Neuronal stem cell (in vitro differentiated cells): ENCODE data around the gene CCR4.

ENCODE experiments used
- DNase-seq: peaks from one replicate; pipeline ENCODE4 v3.0.0-alpha.2; 2013; ENCODE audit warnings: low spot score
- H2AFZ ChIP-seq: one replicate; pipeline ENCODE4 v1.6.1; 2013; ENCODE audit warnings: mild to moderate bottlenecking, low read length, inconsistent platforms
- H2AK5ac ChIP-seq: 2 replicates; pipeline ENCODE4 v1.6.1; 2013; ENCODE audit warnings: low read depth, mild to moderate bottlenecking, inconsistent platforms, low read length, moderate library complexity, mixed read lengths
- H2BK120ac ChIP-seq: 2 replicates; pipeline ENCODE4 v1.6.1; 2013; ENCODE audit warnings: low read depth, mild to moderate bottlenecking, inconsistent platforms, low read length, moderate library complexity, mixed read lengths
- H2BK12ac ChIP-seq: one replicate; pipeline ENCODE4 v1.6.1; 2013; ENCODE audit warnings: low read length, inconsistent platforms
- H2BK15ac ChIP-seq: 2 replicates; pipeline ENCODE4 v1.6.1; 2013; ENCODE audit warnings: mild to moderate bottlenecking, low read length, inconsistent platforms, mixed read lengths
- H2BK5ac ChIP-seq: one replicate; pipeline ENCODE4 v1.6.1; 2013; ENCODE audit warnings: inconsistent platforms, mild to moderate bottlenecking, low read length, moderate library complexity
- H3K14ac ChIP-seq: one replicate; pipeline ENCODE4 v1.6.1; 2013; ENCODE audit warnings: low read length, inconsistent platforms
- H3K18ac ChIP-seq: 2 replicates; pipeline ENCODE4 v1.6.1; 2013; ENCODE audit warnings: low read length, inconsistent platforms
- H3K23ac ChIP-seq: 2 replicates; pipeline ENCODE4 v1.6.1; 2013; ENCODE audit warnings: low read depth, mild to moderate bottlenecking, mixed read lengths, low read length, inconsistent platforms; ENCODE audit not compliant: poor library complexity
- H3K27ac ChIP-seq: replicated peaks from 3 replicates; pipeline ENCODE4 v1.5.1; 2013; ENCODE audit warnings: low read length, inconsistent platforms
- H3K27me3 ChIP-seq, 3 experiments: 2 replicates each; pipeline ENCODE4 v1.6.1; 2013; ENCODE audit warnings: low read length in 3 of 3, mild to moderate bottlenecking in 2 of 3, inconsistent platforms in 1 of 3, low read depth in 1 of 3, mixed read lengths in 1 of 3, moderate library complexity in 1 of 3; ENCODE audit not compliant: control insufficient read depth in 3 of 3, insufficient read depth in 3 of 3
- H3K36me3 ChIP-seq, 2 donors: replicated peaks in 1 of 2; 2 replicates each; pipeline ENCODE4 v1.6.1; 2013; ENCODE audit warnings: low read length in 2 of 2; ENCODE audit not compliant: control insufficient read depth in 2 of 2, insufficient read depth in 2 of 2
- H3K4ac ChIP-seq: 2 replicates; pipeline ENCODE4 v1.6.1; 2013; ENCODE audit warnings: inconsistent platforms, mild to moderate bottlenecking, low read length, moderate library complexity
- H3K4me1 ChIP-seq, 2 donors: 1 replicate in 1 of 2; 2 replicates in 1 of 2; pipeline ENCODE4 v1.6.1; 2013; ENCODE audit warnings: low read length in 2 of 2, low read depth in 1 of 2; ENCODE audit not compliant: control insufficient read depth in 2 of 2, insufficient read depth in 1 of 2
- H3K4me2 ChIP-seq: one replicate; pipeline ENCODE4 v1.6.1; 2013; ENCODE audit warnings: mild to moderate bottlenecking, low read length, inconsistent platforms; ENCODE audit not compliant: insufficient read depth, poor library complexity, severe bottlenecking
- H3K4me3 ChIP-seq, 2 donors: 2 replicates each; pipeline ENCODE4 v1.5.1; 2013; ENCODE audit warnings: low read length in 2 of 2, mild to moderate bottlenecking in 2 of 2, inconsistent platforms in 1 of 2, moderate library complexity in 1 of 2
- H3K79me1 ChIP-seq: one replicate; pipeline ENCODE4 v1.6.1; 2013; ENCODE audit warnings: low read depth, mild to moderate bottlenecking, inconsistent platforms, low read length, moderate library complexity
- H3K9ac ChIP-seq: one replicate; pipeline ENCODE4 v1.6.1; 2013; ENCODE audit warnings: mild to moderate bottlenecking, low read depth, low read length, inconsistent platforms; ENCODE audit not compliant: poor library complexity
- H3K9me3 ChIP-seq, 2 donors: replicated peaks in 1 of 2; 2 replicates each; pipeline versions ENCODE3 to v1.6.1; 2013; ENCODE audit warnings: low read length in 2 of 2, mild to moderate bottlenecking in 2 of 2, inconsistent platforms in 1 of 2, low read depth in 1 of 2, mixed read lengths in 1 of 2, moderate library complexity in 1 of 2; ENCODE audit not compliant: control insufficient read depth in 2 of 2, insufficient read depth in 1 of 2
- H4K8ac ChIP-seq: one replicate; pipeline ENCODE4 v1.6.1; 2013; ENCODE audit warnings: low read depth, mild to moderate bottlenecking, inconsistent platforms, low read length, moderate library complexity
- H4K91ac ChIP-seq: one replicate; pipeline ENCODE4 v1.6.1; 2013; ENCODE audit warnings: low read length, low read depth, mild to moderate bottlenecking, inconsistent platforms; ENCODE audit not compliant: poor library complexity
- WGBS, 2 donors: extraction: QIAGEN DNeasy Blood & Tissue Kit; methylation state at CpG; one replicate each; pipeline ENCODE4 v1.1.7; 2013; ENCODE audit warnings: missing lambda C conversion rate in 2 of 2, mixed read lengths in 1 of 2; ENCODE audit not compliant: insufficient read length in 2 of 2, insufficient replicate concordance in 1 of 2; ENCODE audit errors: extremely low coverage in 2 of 2; 5-methylcytosine and 5-hydroxymethylcytosine counted together

Gene CCR4

GRCh38 chr3:33000691-33001385, 49.4 kb downstream of the CCR4 start:
- Histone ChIP-seq H3K9ac (no peak overlapping the region), H3K4me1 (no peaks in the 10 kb centered on the region), H2AK5ac (no peak overlapping the region), H3K23ac (no peak overlapping the region), H3K18ac (no peak overlapping the region), H2BK15ac (no peak overlapping the region), H3K14ac (no peak overlapping the region), H4K91ac (no peak overlapping the region), H2AFZ (no peak overlapping the region), H3K36me3 (no peaks in the 10 kb centered on the region), H2BK5ac (no peak overlapping the region), H3K79me1 (peaks cover 1% of the 10 kb centered on the region), H2BK120ac (no peak overlapping the region), H3K9me3 (no peaks in the 10 kb centered on the region), H3K4me3 (no peak overlapping the region), H3K27me3 (no peaks in the 10 kb centered on the region), H3K4me2 (no peak overlapping the region), H2BK12ac (no peak overlapping the region), H3K27ac (no peak overlapping the region), H3K4ac (no peak overlapping the region), H4K8ac (no peak overlapping the region)
- WGBS, 2 donors, result no CpG with 5 or more reads among the region's 3 CpGs
- no peak for DNase-seq

GRCh38 chr3:33001889-33002288, 50.4 kb downstream of the CCR4 start:
- Histone ChIP-seq H2BK5ac (no peak overlapping the region), H2AFZ (no peak overlapping the region), H3K18ac (no peak overlapping the region), H3K36me3 (no peaks in the 10 kb centered on the region), H3K27me3 (no peaks in the 10 kb centered on the region), H2BK12ac (no peak overlapping the region), H3K27ac (no peak overlapping the region), H3K4ac (no peak overlapping the region), H2AK5ac (no peak overlapping the region), H4K8ac (no peak overlapping the region), H3K23ac (no peak overlapping the region), H3K14ac (no peak overlapping the region), H3K4me3 (no peak overlapping the region), H3K79me1 (peaks cover 1% of the 10 kb centered on the region), H2BK15ac (no peak overlapping the region), H3K9ac (no peak overlapping the region), H2BK120ac (no peak overlapping the region), H3K4me1 (no peaks in the 10 kb centered on the region), H4K91ac (no peak overlapping the region), H3K9me3 (no peaks in the 10 kb centered on the region), H3K4me2 (no peak overlapping the region)
- DNase-seq, result no peak
- WGBS, 2 donors, result no CpG with 5 or more reads among the region's 2 CpGs

- no peak for DNase-seq
- Histone ChIP-seq H3K27me3 (no peaks in the 10 kb centered on the region), H3K4ac (no peak overlapping the region), H3K23ac (no peak overlapping the region), H3K9me3 (no peaks in the 10 kb centered on the region), H2AFZ (no peak overlapping the region), H3K18ac (no peak overlapping the region), H3K14ac (no peak overlapping the region), H3K4me1 (no peaks in the 10 kb centered on the region), H4K8ac (no peak overlapping the region), H3K36me3 (peaks cover 0 to 7% of the 10 kb centered on the region in 2 donors), H2AK5ac (no peak overlapping the region), H4K91ac (no peak overlapping the region), H3K4me2 (no peak overlapping the region), H3K27ac (no peak overlapping the region), H2BK5ac (no peak overlapping the region), H2BK15ac (no peak overlapping the region), H2BK120ac (no peak overlapping the region), H3K4me3 (no peak overlapping the region), H3K9ac (no peak overlapping the region), H2BK12ac (no peak overlapping the region), H3K79me1 (peaks cover 1% of the 10 kb centered on the region)
- no CpG with 5 or more reads among the region's 4 CpGs for WGBS, 2 donors
Observed at GRCh38 chr3:33003308-33003707, 51.9 kb downstream of the CCR4 start.

DNA sequence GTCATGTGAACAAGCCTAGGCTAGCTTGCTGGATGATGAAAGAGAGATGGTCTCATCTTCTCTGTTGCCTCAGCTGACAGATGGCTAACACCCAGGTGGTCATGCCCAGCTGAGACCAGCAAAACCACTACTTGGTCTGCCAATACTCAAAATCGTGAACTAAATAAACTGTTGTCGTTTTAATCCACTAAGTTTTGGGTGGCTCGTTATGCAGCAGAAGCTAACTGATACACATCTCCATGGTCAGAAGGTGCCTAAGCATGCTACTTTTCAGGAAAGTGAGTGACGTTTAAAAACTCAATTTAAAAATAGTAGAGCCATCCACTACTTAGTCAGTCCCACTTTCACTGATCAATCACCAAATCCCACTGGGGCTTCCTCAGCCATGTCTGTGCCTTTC, 52.8 kb downstream of the CCR4 start:
- Histone ChIP-seq H3K4ac (no peak overlapping the region), H3K4me3 (no peak overlapping the region), H2AFZ (no peak overlapping the region), H2AK5ac (no peak overlapping the region), H3K79me1 (peaks cover 1% of the 10 kb centered on the region), H2BK120ac (no peak overlapping the region), H3K4me1 (no peaks in the 10 kb centered on the region), H3K27me3 (no peaks in the 10 kb centered on the region), H3K36me3 (peaks cover 0 to 7% of the 10 kb centered on the region in 2 donors), H3K9me3 (no peaks in the 10 kb centered on the region), H3K4me2 (no peak overlapping the region), H2BK5ac (no peak overlapping the region), H4K8ac (no peak overlapping the region), H2BK12ac (no peak overlapping the region), H2BK15ac (no peak overlapping the region), H3K23ac (no peak overlapping the region), H4K91ac (no peak overlapping the region), H3K9ac (no peak overlapping the region), H3K27ac (no peak overlapping the region), H3K14ac (no peak overlapping the region), H3K18ac (no peak overlapping the region)
- no CpG with 5 or more reads among the region's 4 CpGs for WGBS, 2 donors
- DNase-seq, result no peak
